ENCODE data around the gene FANCC.

GRCh38 chr9:95105519-95106287 is 211.8 kb downstream of the FANCC start:
- TF ChIP-seq CTCF (IDR thresholded peaks at IDR 0.05; ENCODE audit: borderline replicate concordance, extremely low read depth, low read length, poor library complexity, severe bottlenecking) (no peak), EZH2 (IDR thresholded peaks at IDR 0.05; ENCODE audit: borderline replicate concordance, low read depth, low read length, severe bottlenecking) (no peak)

All from DND-41 (cell line).